IPS-NIHi7 (cell line): ENCODE measurements around the gene RNU2-63P.
"Not testable (repeated sequence)": the region's sequence is repeated elsewhere in the genome, so short reads cannot be mapped to it uniquely, and the experiment has no call there.

ENCODE experiments used
- DNase-seq: peaks from one replicate; pipeline ENCODE4 v3.0.0; 2012; ENCODE audit warnings: mixed read lengths; ENCODE audit errors: extremely low spot score

The RNU2-63P gene

DNA sequence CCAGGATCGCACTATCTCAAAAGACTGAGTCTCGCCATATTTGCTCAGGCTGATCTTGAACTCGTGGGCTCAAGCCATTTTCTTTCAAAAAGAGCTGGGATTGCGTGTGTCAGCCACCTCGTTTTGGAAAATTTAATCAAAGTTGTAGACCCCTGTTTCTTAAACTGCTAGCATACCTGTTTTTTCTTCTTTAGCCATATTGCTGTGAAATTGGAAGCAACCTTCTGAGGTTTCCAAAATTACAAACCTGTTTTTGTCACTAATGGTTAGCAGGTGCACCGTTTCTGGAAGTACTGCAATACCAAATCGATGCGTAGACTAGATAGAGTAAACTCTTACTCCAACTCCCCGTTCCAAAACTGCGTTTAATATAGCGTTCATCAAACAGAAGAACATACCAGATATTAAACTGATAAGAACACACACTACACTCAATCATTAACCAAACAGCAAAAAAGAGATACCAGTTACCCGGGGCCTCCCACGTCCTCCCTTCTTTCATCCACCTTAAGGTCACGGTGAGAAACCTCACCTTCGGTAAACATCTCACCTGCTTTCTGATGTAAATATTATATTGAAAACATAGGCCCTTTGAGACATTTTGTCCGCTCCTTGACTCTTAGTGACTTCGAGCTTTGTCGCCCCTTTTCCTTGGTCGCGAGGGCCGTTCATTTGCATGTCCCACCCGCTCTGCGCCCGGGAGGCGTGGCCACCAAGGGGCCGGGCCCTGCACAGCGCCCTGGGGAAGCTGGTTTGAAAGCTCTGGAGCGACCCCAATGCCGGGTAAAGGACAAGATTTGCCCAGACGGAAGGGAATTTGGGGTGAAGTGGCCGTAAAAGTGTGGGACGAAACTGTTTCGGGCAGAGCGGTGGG is at the start of gene RNU2-63P:
RNU2-63P (minus strand) TSS at position 462 of the 874 bp plus-strand sequence.
- DNase-seq, result peak; percentile 75

DNA sequence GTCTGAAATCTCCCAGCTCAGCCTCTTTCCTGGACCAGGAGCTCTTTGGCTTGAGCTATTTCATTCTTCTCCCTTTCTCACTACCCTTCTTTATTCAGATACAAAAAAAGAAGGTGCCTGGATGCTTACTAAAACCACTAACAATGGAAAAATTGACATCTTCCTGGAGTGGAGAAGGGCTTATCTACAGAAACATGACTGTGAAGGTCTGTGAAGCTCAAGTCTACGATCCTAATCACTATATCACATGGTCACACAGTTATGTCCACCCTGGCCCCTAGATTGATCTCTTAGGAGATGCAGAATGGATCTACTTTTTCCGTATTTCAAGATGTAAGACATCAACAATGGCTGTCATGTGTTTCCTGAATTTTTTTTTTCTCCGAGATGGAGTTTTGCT is 44.9 kb upstream of the RNU2-63P start:
- DNase-seq, result no peak

DNA sequence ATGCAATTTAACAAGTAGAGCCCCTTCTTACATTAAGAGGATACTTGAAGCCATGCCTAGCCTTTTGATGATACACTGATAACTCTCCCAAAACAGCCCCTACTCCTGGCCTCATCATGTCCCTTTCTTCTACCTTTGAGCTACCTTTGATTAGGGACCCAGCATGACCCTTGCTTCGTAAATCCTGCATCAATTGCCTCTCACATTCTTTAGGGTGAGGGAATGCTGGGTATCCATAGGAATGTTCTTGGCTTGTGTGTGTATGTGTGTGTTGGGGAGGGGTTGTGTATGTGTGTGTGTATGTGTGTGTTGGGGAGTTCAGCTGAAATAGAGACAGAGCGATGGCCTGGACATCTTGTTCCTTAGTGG is 44.5 kb upstream of the RNU2-63P start:
- DNase-seq, result no peak

- DNase-seq, result peak; percentile 66
These were observed 43.9 kb upstream of the RNU2-63P start for GRCh38 chr2:88059979-88060906.

GRCh38 chr2:88058191-88058590 is 41.8 kb upstream of the RNU2-63P start:
- DNase-seq, result no peak

- DNase-seq, result no peak
These were observed 41.1 kb upstream of the RNU2-63P start for GRCh38 chr2:88057437-88057844.

DNA sequence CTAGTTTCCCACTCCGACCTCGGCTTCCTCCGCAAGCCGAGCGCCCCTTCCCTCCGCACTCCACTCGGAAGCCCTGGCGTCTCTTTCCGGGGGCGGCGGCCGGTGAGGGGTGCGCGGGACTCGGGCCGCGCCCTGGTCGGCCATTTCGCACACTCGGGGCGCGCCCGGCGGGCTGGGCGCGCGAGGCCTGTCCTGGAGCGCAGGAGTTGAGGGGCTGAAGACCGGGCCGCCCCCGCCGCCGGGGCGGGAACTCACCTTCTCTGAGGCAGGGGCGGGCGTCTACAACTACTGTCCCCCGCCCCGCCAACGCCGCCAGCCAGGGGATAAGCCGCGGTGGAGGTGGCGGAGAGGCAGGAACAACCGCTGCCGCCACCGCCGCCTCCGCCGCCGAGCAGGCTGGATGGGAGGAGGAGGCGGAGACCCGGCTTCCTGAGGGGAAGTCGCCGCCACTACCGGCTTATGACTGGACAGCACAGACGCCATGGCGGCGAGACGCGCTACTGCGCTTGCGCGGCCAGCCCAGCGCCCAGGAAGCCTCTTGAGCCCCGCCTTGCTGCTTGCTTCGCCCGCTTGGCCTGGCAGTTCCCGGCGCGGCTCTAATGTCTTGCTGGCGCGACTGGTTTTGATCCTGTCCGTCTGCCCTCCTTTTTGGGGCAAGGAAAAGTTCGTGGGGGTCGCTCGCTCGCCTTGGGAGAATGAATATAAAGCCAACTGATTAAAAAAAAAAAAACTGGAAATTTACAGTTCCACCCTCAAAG is 39.2 kb upstream of the RNU2-63P start, which contains the start of gene KRCC1:
KRCC1 (minus strand) TSS at position 413 of the 758 bp plus-strand sequence. CDS start 27,220 bp downstream, outside the sequence.
- DNase-seq, result peak; percentile 97

DNA sequence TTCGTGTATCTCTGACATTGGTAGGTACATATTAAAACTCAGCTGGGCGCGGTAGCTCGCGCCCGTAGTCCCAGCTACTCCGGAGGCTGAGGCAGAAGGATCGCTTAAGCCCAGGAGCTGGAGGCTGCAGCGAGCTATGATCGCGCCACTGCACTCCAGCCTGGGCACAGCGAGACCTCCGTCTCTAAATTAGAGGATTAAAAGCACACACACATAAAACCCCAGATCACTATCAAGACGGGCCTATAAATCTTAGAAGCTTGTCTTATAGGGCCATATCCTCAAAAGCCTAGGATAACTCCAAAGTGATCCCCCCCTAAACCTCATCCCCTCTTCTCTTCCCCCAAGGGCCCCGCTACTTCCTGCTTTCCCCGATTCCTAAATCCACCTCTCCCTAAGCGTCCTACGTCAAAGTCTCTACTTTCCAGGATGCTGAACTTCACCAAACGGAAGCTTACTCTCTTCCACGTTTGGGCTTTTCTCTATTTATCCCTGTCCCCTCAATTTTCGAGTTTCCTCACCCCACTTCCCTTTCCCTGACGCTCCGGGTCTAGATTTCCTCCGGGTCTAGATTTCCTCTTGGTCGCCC is 38.5 kb upstream of the RNU2-63P start:
- DNase-seq, result no peak

GRCh38 chr2:88053934-88054781 is 37.8 kb upstream of the RNU2-63P start:
- DNase-seq, result no peak

GRCh38 chr2:88053296-88053695 is 36.9 kb upstream of the RNU2-63P start:
- DNase-seq, result no peak

DNA sequence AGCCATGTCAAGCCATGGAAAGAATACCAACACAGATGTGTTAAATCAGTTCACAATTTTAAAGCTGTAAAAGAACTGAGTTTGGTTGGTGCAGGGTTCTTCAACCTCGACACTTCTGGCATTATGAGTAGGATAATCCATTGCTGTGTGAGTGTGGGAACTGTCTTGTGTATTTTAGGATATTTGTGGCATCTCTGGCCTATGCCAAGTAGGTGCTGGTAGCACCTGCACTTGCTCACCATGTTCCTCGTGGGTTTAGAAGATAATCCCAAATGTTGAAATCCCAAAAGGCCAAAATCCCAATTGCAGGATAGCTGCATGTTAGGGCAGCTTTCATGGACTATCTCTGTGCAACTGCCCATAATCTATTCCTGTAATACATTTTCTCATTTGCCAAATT is 35.4 kb upstream of the RNU2-63P start:
- DNase-seq, result no peak

- DNase-seq, result no peak
These were observed 33.3 kb upstream of the RNU2-63P start for GRCh38 chr2:88049622-88050021.

DNA sequence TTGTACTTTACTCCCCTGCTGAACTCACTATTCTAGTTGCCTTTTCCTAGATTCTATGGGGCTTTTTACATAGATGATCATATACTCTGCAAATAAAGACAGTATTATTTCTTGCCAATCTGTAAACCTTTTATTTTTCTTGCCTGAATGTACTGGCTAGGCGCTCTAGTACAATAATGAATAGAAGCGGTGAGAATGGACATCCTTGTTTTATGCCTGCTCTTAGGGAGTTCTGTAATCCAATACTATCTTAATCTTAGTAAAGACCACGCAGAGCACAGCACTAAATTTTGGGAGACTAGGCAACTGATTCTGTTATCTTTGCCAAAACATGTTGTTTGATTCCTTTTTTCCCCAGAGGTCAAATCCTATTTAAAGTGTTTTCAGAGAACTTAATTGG is 32.2 kb upstream of the RNU2-63P start:
- DNase-seq, result no peak

DNA sequence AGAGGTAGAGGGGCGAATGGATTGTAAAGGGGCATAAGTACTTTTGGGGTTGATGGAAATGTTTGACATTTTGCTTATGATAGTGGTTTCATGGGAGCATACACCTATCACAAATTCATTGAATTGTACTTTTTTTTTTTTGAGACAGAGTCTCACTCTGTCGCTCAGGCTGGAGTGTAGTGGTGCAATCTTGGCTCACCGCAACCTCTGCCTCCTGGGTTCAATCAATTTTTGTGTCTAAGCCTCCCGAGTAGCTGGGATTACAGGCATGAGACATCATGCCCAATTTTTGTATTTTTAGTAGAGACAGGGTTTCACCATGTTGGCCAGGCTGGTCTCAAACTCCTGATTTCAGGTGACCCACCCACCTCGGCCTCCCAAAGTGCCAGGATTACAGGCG is 29.2 kb upstream of the RNU2-63P start:
- not testable (repeated sequence) for DNase-seq

DNA sequence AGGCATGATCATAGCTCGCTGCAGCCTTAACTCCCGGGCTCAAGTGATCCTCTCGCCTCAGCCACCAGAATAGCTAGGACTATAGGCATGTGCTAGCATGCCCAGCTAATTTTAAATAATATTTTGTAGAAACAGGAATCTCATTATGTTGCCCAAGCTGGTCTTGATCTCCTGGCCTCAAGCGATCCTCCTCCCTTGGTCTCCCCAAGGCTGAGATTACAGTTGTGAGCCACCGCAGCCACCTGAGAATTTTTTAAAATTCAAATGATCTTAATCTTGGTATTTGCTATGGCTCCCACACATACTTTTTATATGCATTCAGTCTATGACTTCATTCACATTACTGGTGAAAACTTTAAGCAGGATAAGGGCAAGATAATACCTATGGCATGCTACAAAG is 26.1 kb upstream of the RNU2-63P start:
- no peak for DNase-seq

DNA sequence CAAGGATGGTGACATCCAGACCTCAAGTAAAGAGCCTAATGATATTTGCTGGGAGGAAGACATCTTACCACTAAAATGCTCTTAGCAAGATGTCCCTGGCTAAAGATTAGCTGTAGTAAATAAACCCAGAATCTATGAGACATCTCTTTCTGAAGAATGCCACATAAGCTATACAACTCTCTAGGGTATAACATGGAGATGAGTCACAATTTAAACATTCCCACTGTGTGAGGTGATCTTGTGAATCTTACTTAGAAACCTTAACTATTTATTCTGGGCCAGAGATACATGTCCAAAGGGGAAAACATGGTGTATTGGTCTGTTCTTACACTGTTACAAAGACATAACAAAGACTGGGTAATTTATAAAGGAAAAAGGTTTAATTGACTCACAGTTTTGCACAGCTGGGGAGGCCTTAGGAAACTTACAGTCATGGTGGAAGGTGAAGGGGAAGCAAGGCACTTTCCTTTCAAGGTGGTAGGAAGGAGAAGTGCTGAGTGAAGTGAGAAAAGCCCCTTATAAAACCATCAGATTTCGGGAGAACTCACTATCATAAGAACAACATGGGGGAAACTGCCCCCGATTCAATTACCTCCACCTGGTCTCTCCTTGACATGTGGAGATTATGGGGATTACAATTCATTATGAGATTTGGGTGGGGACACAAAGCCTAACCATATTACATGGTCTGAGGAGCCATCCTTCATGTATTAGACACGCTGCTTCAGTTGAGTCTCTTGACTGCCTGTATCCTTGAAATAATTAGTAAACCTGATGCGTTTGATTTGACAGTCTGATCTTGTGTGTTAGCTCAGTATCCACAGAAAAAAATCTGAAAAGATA is 22.1 kb upstream of the RNU2-63P start:
- DNase-seq, result no peak

GRCh38 chr2:88036606-88037005 is 20.3 kb upstream of the RNU2-63P start:
- DNase-seq, result no peak

- DNase-seq, result no peak
These were observed 19.8 kb upstream of the RNU2-63P start for GRCh38 chr2:88036182-88036581.

- DNase-seq, result no peak
These were observed 15.8 kb upstream of the RNU2-63P start for GRCh38 chr2:88032070-88032702.
